Cardiac ventricle fibroblast (primary cell): ENCODE results near the gene DACT2. TPM values are rescaled to one million over a fixed set of nuclear protein-coding genes. Genes with fewer than 3 reads are reported as not detected.

Experiments
- total RNA-seq: library from RNA; depleted of rRNA; stranded (reverse); fragments of >200 nt; gene quantifications from 2 replicates; pipeline ENCODE4 v1.2.3, GENCODE V29; 2015

Gene DACT2
- total RNA-seq = 5.3 and 8.5 TPM in 2 replicates

GRCh38 chr6:168319279-168320111 is at the start of gene DACT2:
TSS of gene DACT2 (minus strand) at chr6:168319777. CDS start at chr6:168319633, 144 bp downstream.

Other genes starting within 250 kb of the DACT2 start
- not detected in 2 replicates for gene FRMD1, start 240.6 kb downstream of the DACT2 start, total RNA-seq
- 1.5 and 2.9 TPM in 2 replicates for gene SMOC2, start 121.4 kb upstream of the DACT2 start, total RNA-seq